Activated CD8-positive, alpha-beta memory T cell treated with anti-CD3 and anti-CD28 coated beads, Interleukin-2, amount 50 U/mL, for 48 hours (primary cell): Measurements from ENCODE around the gene UBA3.

Experiments
- DNase-seq: peaks from one replicate; pipeline ENCODE4 v3.0.0-alpha.2; 2020

Gene UBA3

DNA sequence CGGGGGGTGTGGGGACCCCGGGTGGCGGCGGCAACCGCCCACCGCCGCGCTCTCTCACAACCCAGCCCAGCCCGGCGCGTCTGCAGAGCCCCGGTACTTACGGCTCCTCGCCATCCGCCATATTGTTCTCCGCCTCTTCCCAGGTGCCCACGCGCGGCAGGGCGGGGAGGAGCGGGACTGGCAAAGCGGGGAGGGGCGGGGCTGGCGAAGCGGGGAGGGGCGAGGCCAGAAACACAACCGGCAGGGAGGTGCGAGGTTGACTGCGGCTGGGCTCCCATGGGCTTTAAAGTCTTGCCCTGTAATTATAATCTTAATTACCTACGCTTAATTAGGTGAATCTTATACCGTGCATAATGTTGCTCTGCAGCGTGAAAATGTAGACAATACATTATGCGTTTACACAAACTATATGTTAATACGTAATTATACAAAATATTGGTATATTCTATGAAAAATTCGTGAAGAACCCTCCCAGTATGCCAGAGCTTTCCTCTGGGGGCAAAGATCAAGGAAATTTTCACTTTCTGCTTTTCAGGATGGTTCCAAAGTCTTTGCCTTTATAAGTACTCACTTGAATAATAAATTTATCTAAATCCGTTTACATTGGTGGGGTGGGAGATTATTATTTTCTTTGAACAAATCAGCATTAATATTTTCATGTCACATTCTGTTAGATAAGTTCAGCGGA is at the start of gene UBA3:
Gene UBA3, minus strand, starts transcription at position 133 of the 688 bp plus-strand sequence. Its CDS starts 12 bp downstream, at position 121.
- DNase-seq, result peak; percentile 94

DNA sequence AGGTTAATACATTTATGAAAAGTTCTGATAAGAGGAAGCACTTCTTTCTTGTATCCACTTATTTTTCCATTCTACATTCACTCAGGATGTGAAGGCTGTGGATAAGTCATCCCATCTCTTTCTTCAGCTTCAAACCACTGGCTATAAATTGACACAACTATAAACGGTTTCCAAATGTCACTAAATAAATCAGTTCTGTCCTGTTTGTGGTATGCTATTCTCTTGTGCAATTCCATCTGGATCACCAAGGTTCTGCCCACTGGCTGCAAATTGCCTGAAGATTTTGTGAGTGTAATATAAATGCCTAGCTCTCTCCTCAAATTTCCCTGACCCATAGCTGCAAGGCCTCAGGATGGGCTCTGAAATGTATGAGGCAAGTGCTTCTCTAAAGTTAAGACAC is 49.4 kb upstream of the UBA3 start:
- DNase-seq, result no peak

DNA sequence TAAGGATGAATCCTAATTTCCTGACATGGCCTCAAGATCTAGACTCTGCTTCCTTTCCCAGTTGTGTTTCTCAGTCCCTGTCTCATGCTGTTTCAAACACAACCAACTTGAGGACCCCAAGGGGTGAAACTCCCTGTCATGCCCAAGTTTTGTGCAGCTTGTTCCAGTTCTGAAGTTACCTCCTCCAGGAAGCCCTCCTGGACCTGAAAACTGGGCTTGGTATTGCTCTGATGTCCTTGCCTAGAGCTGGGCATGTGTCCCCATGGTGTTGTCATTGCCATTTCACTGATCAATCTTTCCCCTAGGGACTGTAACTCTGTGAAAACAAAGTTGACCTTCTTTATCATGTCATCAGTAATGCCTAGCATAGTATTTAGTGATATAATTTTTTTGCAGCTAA is 48.3 kb upstream of the UBA3 start:
- DNase-seq, result no peak

DNA sequence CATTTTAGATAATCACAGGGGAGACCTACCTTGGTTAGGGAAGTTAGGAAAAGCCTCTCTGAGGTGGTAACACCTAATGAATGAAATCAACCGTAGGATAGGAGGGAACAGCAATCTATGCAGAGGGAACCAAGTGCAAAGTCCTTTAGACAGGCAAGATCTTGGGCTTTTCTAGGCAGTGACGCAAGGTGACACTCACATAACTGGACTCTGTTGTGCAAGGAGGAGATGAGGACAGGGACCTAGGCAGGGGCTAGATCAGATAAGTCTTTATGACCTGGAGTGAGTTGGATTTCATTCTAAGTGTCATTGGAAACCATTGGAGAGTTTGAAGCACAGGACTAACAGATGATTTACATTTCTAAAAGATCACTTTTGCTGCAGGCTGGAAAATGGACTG is 46.8 kb upstream of the UBA3 start:
- DNase-seq, result no peak

DNA sequence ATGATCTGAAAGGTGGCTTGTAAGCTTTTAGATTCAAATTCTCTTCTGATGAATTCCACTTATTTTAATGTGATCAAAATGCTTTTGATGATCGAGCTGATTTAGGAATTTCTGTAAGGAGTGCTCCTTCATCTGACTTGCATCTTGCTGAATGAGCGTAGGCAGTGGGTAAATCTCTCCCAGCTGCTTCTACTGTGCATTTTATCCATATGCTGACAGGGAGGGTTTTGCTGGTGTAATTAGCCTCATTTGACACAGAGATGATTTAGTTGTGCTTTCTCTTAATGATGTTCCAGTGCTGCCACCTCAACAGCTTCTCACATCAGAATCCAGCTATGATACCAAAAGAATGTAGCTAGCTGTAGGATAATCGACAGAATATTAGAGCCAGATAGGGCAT is 46.1 kb upstream of the UBA3 start:
- no peak for DNase-seq

DNA sequence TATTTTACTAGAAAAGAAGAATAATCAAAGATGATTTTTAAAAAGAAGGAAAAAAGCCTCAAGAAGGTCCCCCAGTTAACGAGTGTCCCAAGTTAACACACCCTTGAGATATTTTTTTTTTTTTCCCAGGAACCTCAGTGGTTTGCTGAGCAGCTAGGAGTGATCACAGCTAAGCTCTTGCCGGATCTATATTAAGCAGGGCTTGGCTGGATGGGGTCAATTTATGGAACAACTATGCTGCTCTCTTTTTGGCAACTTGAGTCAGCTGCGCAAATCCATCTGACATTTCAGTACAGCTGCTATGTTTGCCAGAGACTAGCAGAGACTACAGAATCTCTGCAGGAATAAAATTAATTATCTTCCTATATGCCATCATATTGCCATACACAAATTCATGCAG is 42.2 kb upstream of the UBA3 start, which contains the start of gene LMOD3:
Gene LMOD3, minus strand, starts transcription at position 193 of the 400 bp plus-strand sequence. CDS start 209 bp downstream, outside the sequence.
- DNase-seq, result no peak

DNA sequence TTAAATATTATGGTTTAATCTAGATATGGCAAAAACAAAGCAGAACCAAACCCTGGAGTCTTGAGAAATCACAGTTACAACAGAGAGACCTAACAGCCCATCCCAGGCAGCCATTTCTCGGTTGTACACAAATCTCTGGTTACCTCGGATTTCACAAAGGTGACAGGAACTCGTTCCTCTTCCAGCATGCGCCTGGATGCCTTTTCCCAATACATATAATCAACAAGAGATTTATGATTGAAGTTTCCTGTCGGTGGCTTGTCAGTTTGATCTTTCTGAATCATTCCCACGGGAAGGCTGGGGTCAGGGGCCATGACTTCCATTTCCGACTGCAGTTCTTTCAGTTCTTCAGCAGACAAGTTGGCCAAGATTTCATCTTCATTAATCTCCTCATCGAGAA is 41.8 kb upstream of the UBA3 start:
- no peak for DNase-seq

DNA sequence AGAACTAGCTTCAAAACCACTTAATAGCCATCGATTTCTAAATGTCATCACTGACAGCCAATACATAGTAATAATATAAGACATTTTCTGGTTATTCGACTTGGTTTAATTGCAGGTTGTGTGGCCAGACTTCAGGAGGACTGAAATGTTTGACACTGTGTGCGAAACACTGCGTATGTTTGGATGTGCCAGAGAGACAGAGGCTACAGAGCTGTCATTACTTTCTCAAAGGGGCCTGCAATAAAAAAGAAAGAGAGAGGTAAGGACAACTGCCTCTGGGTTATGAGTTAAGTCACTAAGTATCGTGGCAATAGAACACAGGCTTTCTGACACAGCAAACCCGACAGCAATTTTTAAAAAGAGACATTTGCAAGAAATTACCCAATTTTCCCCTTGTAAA is 41.3 kb upstream of the UBA3 start:
- no peak for DNase-seq

DNA sequence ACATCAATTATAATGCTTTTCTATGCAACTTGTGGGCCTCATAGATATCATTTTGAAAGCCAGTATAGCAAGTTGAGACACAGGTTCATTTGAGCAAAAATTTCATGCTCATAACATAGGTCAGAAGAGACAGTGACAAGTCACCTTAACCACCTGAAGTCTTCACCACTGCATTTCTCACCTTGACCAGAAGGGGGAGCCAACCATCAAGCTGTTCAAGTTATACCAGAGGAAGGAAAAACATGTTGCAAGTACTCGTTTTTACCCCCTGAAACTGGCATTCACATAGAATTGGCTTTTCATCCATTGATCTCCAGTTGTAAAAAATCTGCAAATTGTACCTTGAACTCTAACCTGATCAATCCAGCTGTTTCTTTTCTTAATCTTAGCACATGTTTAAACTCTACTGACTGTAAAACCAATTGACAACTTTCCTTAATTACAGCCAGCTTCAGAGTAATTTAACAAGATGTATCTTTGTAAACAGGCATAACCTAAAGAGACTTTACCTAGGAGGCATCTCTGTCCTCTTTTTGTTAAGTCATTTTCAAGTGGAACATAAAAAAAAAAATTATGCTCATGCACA is 40.8 kb upstream of the UBA3 start:
- DNase-seq, result peak; percentile 84

DNA sequence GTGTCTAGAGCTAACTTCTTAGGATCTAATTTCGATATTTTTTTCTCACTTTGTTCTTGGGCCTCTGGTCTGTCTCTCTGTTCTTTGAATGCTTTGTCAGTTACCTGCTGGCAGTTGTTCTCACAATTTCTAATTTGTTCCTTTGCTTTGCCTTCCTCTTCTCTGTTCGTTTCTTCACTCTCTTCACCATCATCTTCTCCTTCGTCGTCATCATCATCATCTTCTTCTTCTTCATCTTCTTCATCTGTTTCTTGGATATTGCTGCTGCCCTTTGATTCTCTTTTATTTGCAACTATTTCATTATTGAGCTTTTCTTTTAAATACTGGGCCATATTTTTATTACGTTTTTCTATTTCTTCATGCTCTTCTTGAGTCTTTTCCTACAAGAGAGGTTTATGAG is 39.5 kb upstream of the UBA3 start:
- no peak for DNase-seq

DNA sequence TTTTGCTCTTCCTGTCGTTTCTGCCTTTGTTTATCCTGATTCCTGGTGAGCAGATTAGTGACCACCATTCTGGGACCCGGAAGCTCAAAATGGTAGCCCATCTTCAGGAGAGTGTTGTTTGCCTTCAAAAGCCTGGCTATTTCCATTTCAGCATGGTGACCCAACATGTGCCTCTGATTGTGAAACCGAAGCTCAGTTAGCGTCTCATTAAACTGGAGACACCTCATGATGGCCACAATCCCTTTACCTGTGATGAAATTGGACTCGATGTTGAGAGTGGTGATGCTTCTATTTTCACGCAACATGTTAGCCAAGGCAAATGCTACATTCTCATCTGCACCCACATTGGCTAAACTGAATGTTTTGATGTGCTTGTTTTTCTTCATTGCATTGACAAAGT is 39.0 kb upstream of the UBA3 start:
- DNase-seq, result no peak

DNA sequence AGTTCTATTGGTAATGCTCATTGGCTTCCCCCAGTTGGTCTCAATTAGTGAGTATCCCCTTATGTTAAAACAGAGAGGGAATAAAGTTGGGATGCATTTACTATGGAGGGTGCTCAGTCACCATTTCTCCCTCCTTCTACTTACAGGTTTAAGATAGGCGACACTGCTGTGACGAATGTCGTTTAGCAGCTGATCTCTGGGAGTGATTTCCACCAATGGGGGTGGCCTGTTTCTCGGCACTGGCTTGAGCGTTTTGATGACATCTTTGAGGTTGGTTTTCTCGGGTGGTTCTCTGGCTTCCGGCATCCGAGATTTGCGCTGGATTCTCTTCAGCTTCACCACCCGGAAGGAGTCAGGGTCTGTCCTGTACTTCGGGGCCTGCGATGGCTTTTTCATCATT is 38.4 kb upstream of the UBA3 start:
- DNase-seq, result no peak

DNA sequence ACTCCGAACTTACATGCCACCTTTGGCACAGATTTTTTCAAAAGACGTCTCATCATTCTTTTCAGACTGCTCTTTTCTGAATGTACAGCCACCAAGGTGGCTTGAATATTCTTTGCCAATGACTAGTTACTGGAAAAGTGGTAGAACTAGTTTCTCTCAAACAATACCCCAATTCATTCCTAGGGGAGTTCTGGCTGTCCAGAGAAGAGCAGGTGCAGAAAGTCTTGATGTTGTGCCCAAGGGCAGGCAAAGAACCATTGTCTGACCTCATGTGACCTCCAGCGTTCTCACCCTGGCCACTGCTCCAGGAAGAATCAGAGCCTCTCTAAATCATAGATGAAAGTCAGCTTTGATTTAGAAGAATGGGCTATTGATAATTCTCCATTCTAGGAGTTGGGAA is 36.7 kb upstream of the UBA3 start:
- no peak for DNase-seq

DNA sequence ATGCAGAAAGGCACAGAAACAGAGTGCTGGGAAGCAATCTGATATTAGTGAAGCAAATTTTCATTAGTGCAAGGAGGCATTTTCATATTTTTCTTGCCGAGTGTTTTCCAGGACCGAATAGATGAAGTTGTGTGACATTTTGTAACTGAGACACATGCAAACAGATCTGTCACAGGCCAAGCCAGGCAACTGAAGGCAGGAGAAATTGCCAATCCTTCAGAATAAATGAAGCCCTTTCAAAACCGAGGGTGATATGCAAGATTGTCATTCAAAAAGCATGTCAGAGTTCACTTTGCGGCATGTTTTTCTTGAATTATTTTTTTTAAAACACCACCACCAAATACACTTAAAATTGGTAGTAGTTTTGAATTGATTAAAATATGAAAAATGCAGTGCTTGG is 36.0 kb upstream of the UBA3 start:
- no peak for DNase-seq

DNA sequence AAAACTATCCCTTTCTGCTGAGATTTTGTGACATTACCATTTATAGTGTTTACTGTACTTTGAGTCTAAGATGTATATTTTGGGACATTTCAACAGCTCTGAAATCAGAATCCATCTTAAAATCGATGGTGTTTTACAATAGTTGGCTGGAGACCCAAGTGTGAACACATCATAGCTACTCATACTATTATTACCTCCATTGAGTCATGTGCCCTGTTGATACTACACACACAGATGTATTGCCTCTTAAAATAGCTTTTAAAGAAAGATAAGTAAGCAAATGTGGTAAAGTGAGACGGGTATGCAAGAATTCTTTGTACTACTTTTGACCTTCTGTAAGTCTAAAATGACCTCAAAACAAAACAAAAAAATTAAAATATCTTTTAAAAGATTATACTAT is 35.6 kb upstream of the UBA3 start:
- no peak for DNase-seq

DNA sequence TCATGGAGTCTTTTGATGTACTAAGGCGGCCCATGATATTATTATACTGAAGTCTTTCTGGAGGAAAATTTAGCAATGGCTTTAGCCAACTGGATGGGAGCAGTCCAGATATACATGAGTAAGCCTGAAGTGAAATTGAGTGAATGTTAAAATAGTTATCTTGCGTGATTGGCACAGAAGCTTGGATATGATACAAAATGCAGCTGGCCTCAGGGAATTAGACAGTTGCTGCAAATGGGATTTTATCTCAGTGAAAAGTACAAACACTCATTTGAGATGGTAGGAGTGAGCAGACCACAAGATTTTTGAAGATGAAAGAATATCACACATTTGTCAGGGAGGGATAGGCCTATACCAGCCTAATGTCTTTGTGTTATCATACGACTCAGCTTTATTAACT is 33.4 kb upstream of the UBA3 start:
- DNase-seq, result no peak

DNA sequence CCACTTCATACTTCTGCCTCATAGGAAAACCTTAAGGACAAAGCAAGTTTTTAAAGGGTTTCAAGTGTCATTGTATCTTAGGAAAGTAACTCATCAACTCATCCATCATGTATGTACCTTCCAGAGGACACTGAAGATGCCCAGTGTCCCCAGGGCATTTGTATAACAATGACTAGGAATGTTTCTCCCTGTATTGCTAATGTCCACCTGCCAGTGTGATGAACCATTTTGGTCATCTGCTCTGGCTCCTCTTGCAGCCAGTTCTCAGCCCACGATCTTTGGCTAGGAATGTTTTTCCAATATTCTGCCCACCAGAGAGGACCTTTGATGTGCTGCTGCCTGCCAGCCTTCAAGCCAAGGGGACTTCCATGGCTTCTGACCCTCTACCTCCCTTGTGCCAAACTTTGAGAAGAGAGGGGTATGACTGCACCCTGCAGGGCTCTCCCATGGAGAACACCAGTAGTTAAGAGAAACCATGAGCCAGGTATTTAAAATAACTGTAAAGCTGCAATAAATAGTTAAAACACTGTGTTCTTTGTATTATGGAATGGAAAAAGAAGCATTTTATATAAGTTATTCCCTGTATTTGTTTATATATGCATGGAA is 30.9 kb upstream of the UBA3 start:
- DNase-seq, result no peak

DNA sequence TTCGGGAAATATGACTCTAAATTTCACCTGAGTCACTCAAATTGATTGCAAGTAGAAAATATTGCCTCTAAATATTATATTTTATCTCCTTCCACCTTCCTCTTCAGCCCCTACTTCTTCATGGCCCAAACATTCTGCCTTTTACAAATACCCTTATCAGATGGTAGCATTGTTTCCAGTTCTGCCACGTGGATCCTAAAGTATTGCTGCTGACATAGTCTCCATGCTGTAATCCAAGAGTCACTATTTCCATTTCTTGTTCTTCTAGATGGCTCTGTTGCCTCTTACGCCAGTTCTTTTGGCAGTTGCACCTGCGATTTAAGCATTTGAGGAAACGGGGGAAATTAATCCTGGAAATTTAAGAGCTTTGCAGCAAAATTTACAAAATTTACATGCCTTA is 28.6 kb upstream of the UBA3 start:
- DNase-seq, result no peak

DNA sequence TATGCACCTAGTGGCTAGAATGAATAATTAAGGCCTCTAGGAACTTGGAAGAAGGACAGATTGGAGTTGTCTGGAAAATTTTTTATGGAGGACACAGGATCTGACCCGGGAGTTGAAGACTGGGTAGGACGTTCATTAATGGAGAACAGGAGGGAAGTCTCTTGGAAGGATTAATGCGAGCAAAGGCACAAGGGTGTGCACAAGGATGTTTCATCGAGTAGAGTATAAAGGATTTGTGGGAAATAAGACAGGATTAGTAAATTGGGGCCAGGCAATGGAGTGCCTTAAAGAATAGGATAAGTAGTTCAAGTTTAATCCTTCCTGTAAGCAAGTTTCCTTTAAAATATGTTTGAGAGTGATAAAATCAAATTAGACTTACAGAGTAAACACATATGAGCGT is 27.7 kb upstream of the UBA3 start:
- DNase-seq, result no peak

DNA sequence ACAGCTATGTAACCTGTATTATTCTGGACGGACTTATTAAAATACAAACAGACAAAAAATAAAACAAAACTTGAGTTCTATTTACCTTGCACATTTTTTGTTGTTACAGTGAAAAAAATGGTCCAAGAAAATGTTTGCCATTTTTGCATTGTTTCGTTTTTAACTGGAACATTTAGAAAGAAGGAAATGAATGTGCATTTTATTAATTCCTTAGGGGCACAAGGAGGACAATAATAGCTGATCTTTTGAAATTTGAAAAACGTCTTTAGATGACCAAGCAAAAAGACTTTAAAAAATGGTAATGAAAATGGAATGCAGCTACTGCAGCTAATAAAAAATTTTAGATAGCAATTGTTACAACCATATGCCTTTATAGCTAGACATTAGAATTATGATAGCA is 25.2 kb upstream of the UBA3 start:
- no peak for DNase-seq

DNA sequence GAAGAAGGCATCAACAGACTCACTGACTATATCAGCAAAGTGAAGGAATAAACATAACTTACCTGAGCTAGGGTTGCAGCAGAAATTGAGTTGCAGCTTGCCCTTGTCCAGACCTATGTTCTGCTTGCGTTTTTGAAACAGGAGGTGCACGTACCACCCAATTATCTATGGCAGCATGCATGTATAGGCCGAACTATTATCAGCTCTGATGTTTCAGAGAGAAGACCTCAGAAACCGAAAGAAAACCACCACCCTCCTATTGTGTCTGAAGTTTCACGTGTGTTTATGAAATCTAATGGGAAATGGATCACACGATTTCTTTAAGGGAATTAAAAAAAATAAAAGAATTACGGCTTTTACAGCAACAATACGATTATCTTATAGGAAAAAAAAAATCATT is 24.4 kb upstream of the UBA3 start:
- DNase-seq, result no peak

DNA sequence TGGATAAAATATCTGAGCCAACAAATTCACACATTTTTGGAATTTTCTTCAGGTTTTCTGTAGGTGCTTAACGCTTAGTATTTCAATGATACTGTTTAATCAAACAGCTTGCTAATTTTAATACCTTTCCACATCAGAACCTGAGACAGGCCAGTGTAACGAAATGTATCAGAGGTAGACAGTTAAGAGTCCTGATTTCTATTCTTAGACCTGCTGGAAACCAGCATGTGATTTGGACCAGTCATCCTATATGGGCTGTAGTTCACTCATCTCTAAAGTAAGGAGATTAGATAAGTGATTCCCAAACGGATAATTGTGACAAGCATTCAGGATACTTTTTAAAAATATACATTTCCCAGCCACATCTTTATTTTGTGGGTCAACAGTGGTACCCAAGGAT is 23.0 kb upstream of the UBA3 start:
- no peak for DNase-seq

DNA sequence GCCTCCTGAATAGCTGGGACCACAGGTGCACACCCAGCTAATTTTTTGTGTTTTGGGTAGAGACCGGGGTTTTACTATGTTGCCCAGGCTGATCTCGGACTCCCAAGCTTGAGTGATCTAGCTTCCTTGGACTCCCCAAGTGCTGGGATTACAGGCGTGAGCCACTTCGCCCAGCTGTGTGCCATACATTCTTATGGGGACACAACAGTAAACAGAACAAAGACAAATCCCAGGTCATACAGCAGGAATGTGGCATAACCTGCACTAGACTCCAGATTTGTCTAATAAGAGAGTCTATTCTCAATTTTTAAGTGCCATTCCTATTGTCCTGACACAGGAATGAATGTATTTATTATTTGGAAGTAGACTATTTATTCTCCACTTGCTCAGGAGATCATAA is 22.2 kb upstream of the UBA3 start:
- no peak for DNase-seq

DNA sequence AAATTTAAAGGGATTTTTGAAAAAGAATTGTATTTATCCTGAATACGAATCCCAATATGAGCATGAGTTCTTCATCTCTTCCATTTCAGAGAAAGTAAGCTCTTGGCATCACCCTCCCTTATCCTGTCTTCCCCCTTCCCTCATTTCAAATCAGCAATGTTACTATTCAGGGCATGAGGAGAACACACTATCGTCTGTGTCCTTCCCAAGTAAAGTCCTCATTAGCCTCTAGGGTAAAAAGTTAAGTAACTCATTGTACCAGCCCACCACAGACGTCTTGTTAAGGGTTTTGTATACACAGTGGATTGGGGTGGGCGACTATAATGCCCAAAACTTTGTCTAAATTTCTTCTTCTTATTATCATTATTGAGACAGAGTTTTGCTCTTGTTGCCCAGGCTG is 19.4 kb upstream of the UBA3 start:
- DNase-seq, result no peak
